Hepatocyte (in vitro differentiated cells): ENCODE measurements around the gene OLFM2. TPM values are rescaled to one million over a fixed set of nuclear protein-coding genes. Genes with fewer than 3 reads are reported as not detected.

Experiments
- DNase-seq: peaks from one replicate; pipeline ENCODE4 v3.0.0-alpha.2; 2016; ENCODE audit warnings: low spot score
- H2AFZ ChIP-seq: fragments of 200-600 bp; sonication (generic); 2 replicates; pipeline ENCODE4 v1.6.0; 2016; ENCODE audit warnings: antibody characterized with exemption, mild to moderate bottlenecking
- H3K27ac ChIP-seq: fragments of 200-600 bp; sonication (generic); 2 replicates; pipeline ENCODE4 v1.5.1; 2016; ENCODE audit warnings: mild to moderate bottlenecking
- H3K27me3 ChIP-seq: fragments of 200-600 bp; sonication (generic); 2 replicates; pipeline ENCODE4 v1.6.1; 2016
- H3K36me3 ChIP-seq: fragments of 200-600 bp; sonication (generic); replicated peaks from 2 replicates; pipeline ENCODE4 v1.5.1; 2016; ENCODE audit warnings: low read depth; ENCODE audit not compliant: insufficient read depth
- H3K4me1 ChIP-seq: fragments of 200-600 bp; sonication (generic); 2 replicates; pipeline ENCODE4 v1.5.1; 2016; ENCODE audit warnings: mild to moderate bottlenecking, moderate library complexity; ENCODE audit not compliant: insufficient read depth
- H3K4me2 ChIP-seq: fragments of 200-600 bp; sonication (generic); 2 replicates; pipeline ENCODE4 v1.6.0; 2016
- H3K4me3 ChIP-seq: fragments of 200-600 bp; sonication (generic); 2 replicates; pipeline ENCODE4 v1.5.1; 2016; ENCODE audit warnings: mild to moderate bottlenecking
- H3K79me2 ChIP-seq: fragments of 200-600 bp; sonication (generic); 2 replicates; pipeline ENCODE4 v1.6.0; 2017; ENCODE audit warnings: mild to moderate bottlenecking
- H3K9me2 ChIP-seq: fragments of 200-600 bp; sonication (generic); replicated peaks from 2 replicates; pipeline ENCODE4 v1.6.0; 2017; ENCODE audit warnings: mild to moderate bottlenecking; ENCODE audit not compliant: insufficient read depth
- H3K9me3 ChIP-seq: fragments of 200-600 bp; sonication (generic); 2 replicates; pipeline ENCODE4 v1.5.1; 2016; ENCODE audit warnings: low read depth, mild to moderate bottlenecking
- H4K20me1 ChIP-seq: fragments of 200-600 bp; sonication (generic); 2 replicates; pipeline ENCODE4 v1.6.0; 2016; ENCODE audit warnings: mild to moderate bottlenecking; ENCODE audit not compliant: insufficient read depth, poor library complexity, severe bottlenecking
- CTCF ChIP-seq: fragments of 200-600 bp; sonication (generic); IDR thresholded peaks from 2 replicates; pipeline ENCODE4 v1.5.1; 2016; ENCODE audit warnings: antibody characterized with exemption, mild to moderate bottlenecking; ENCODE audit not compliant: poor library complexity
- EZH2 ChIP-seq: fragments of 200-600 bp; sonication (generic); IDR thresholded peaks from 2 replicates; pipeline ENCODE4 v1.6.1; 2016; ENCODE audit warnings: antibody characterized with exemption, mild to moderate bottlenecking, borderline replicate concordance
- EZH2phosphoT487 ChIP-seq: fragments of 200-600 bp; sonication (generic); IDR thresholded peaks from one replicate; pipeline ENCODE4 v1.6.1; 2018; ENCODE audit warnings: antibody characterized with exemption, mild to moderate bottlenecking, low read depth, moderate library complexity; ENCODE audit not compliant: unreplicated experiment, severe bottlenecking
- WGBS: methylation state at CpG from one replicate; pipeline ENCODE4 v1.1.6; 2016; ENCODE audit warnings: low lambda C conversion rate; ENCODE audit errors: missing lambda C conversion rate; 5-methylcytosine and 5-hydroxymethylcytosine counted together
- polyA plus RNA-seq: library from polyadenylated mRNA; unstranded; fragments of >200 nt; fragmentation: Nextera tagmentation; extraction: Ambion mirVana; gene quantifications from 2 replicates; pipeline ENCODE4 v1.2.1, GENCODE V29; 2016
- total RNA-seq: library from RNA; depleted of rRNA; stranded (reverse); fragments of >200 nt; gene quantifications from 2 replicates; pipeline ENCODE4 v1.2.3, GENCODE V29; 2014

The OLFM2 gene
- total and polyA plus RNA-seq, 2 experiments from 2014 or later = 33.1 to 36.5 TPM

- H3K9me3 ChIP-seq = no peaks in the 10 kb centered on the region
- H3K4me2 ChIP-seq = no peak overlapping the region
- no peak overlapping the region for H2AFZ ChIP-seq
- no peak for TF ChIP-seq EZH2
- TF ChIP-seq EZH2phosphoT487 = no peak
- no peak for TF ChIP-seq CTCF
- no peak for DNase-seq
- no peak overlapping the region for H3K27ac ChIP-seq
- no peaks in the 10 kb centered on the region for H3K9me2 ChIP-seq
- H3K36me3 ChIP-seq = no peaks in the 10 kb centered on the region
- H3K79me2 ChIP-seq = no peaks in the 10 kb centered on the region
- no peak overlapping the region for H3K4me3 ChIP-seq
- H3K27me3 ChIP-seq = peaks cover 6% of the 10 kb centered on the region
- peaks cover 17% of the 10 kb centered on the region for H3K4me1 ChIP-seq
- 78% methylated on average over 1 of the region's 1 CpG for WGBS
- H4K20me1 ChIP-seq = no peaks in the 10 kb centered on the region
These were observed 4.9 kb upstream of the OLFM2 start for GRCh38 chr19:9941231-9941630.

- H3K79me2 ChIP-seq = no peaks in the 10 kb centered on the region
- no peaks in the 10 kb centered on the region for H4K20me1 ChIP-seq
- no peak overlapping the region for H3K27ac ChIP-seq
- TF ChIP-seq EZH2 (no peak), CTCF (no peak), EZH2phosphoT487 (no peak)
- H2AFZ ChIP-seq = no peak overlapping the region
- H3K27me3 ChIP-seq = peaks cover 9% of the 10 kb centered on the region
- H3K4me2 ChIP-seq = no peak overlapping the region
- 100% methylated on average over 2 of the region's 2 CpGs for WGBS
- H3K4me3 ChIP-seq = no peak overlapping the region
- H3K4me1 ChIP-seq = peaks cover 13% of the 10 kb centered on the region
- H3K36me3 ChIP-seq = no peaks in the 10 kb centered on the region
- no peaks in the 10 kb centered on the region for H3K9me2 ChIP-seq
- H3K9me3 ChIP-seq = no peaks in the 10 kb centered on the region
- DNase-seq = no peak
These were observed 4.5 kb upstream of the OLFM2 start for GRCh38 chr19:9940778-9941177.

GRCh38 chr19:9939301-9939913 is 3.1 kb upstream of the OLFM2 start:
- no peak overlapping the region for H3K27ac ChIP-seq
- no peaks in the 10 kb centered on the region for H3K36me3 ChIP-seq
- whole genome bisulfite sequencing = 44% methylated on average over 3 of the region's 3 CpGs
- H3K4me1 ChIP-seq = peaks cover 9% of the 10 kb centered on the region
- no peak for TF ChIP-seq EZH2
- no peak for TF ChIP-seq EZH2phosphoT487
- H3K4me3 ChIP-seq = no peak overlapping the region
- peaks cover 3% of the 10 kb centered on the region for H3K79me2 ChIP-seq
- no peak overlapping the region for H2AFZ ChIP-seq
- H3K9me3 ChIP-seq = no peaks in the 10 kb centered on the region
- no peak overlapping the region for H3K4me2 ChIP-seq
- DNase-seq = no peak
- H4K20me1 ChIP-seq = no peaks in the 10 kb centered on the region
- no peaks in the 10 kb centered on the region for H3K9me2 ChIP-seq
- peaks cover 20% of the 10 kb centered on the region for H3K27me3 ChIP-seq

- H3K9me3 ChIP-seq = no peaks in the 10 kb centered on the region
- peaks cover 3% of the 10 kb centered on the region for H3K79me2 ChIP-seq
- peak overlapping the region; percentile 96 for H3K4me2 ChIP-seq
- no peaks in the 10 kb centered on the region for H3K9me2 ChIP-seq
- H3K27me3 ChIP-seq = peaks cover 25% of the 10 kb centered on the region
- H4K20me1 ChIP-seq = no peaks in the 10 kb centered on the region
- H3K4me3 ChIP-seq = peak overlapping the region; percentile 55
- 11% methylated on average over 17 of the region's 20 CpGs for WGBS
- H3K36me3 ChIP-seq = no peaks in the 10 kb centered on the region
- peak overlapping the region; percentile 74 for H2AFZ ChIP-seq
- no peak for DNase-seq
- no peak overlapping the region for H3K27ac ChIP-seq
- no peak for TF ChIP-seq EZH2phosphoT487
- no peak for TF ChIP-seq CTCF
- TF ChIP-seq EZH2 = no peak
- H3K4me1 ChIP-seq = peaks cover 11% of the 10 kb centered on the region
These were observed 691 bp upstream of the OLFM2 start for GRCh38 chr19:9937001-9937411.
